Keratinocyte (primary cell): ENCODE data around the gene NLRP1.

ENCODE experiments used
- EZH2 ChIP-seq: IDR thresholded peaks from one replicate; pipeline ENCODE4 v1.6.1; 2012; ENCODE audit warnings: inconsistent platforms, mild to moderate bottlenecking, low read length, moderate library complexity
- TF ChIP-seq, protein P1 (sequence below), 3 experiments: IDR thresholded peaks in 1 of 3; conservative IDR thresholded peaks in 1 of 3; optimal IDR thresholded peaks in 1 of 3; 2 replicates in 2 of 3; 3 replicates in 1 of 3; pipeline versions ENCODE3 to v1.5.1; 2011; ENCODE audit warnings: low read length in 3 of 3, mild to moderate bottlenecking in 3 of 3, moderate library complexity in 2 of 3, control low read depth in 1 of 3, inconsistent platforms in 1 of 3; ENCODE audit not compliant: insufficient read depth in 2 of 3; ENCODE audit errors: extremely low read depth in 1 of 3

DNA sequence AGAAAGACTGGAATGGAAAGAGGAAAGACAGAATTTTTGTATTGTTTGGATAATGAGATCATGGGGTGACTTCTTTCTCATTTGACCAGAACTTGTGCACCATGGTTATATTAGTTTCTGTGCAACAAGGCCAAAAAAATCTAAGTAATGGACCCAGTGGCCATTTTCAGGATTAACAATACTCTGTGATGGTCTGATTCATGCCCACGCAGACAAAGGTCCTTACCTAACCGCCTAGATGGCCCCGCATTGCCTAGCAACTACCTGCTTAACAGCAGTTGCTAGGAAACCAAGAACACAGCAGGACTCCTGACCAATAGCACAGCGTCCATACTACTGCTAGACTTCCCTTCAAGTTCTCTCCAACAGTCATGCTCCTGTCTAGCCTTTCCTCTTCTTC, 75.5 kb downstream of the NLRP1 start:
- TF ChIP-seq, protein P1, sequence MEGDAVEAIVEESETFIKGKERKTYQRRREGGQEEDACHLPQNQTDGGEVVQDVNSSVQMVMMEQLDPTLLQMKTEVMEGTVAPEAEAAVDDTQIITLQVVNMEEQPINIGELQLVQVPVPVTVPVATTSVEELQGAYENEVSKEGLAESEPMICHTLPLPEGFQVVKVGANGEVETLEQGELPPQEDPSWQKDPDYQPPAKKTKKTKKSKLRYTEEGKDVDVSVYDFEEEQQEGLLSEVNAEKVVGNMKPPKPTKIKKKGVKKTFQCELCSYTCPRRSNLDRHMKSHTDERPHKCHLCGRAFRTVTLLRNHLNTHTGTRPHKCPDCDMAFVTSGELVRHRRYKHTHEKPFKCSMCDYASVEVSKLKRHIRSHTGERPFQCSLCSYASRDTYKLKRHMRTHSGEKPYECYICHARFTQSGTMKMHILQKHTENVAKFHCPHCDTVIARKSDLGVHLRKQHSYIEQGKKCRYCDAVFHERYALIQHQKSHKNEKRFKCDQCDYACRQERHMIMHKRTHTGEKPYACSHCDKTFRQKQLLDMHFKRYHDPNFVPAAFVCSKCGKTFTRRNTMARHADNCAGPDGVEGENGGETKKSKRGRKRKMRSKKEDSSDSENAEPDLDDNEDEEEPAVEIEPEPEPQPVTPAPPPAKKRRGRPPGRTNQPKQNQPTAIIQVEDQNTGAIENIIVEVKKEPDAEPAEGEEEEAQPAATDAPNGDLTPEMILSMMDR (optimal IDR thresholded peaks at IDR 0.05 in 1 of 3, IDR thresholded peaks at IDR 0.05 in 1 of 3, conservative IDR thresholded peaks at IDR 0.05 in 1 of 3; ENCODE audit: extremely low read depth in 1 of 3, insufficient read depth in 2 of 3, low read length in 3 of 3): no peak
- no peak for TF ChIP-seq EZH2
